Stimulated activated naive CD8-positive, alpha-beta T cell treated with anti-CD3 and anti-CD28 coated beads, Interleukin-15, amount 100 ng/mL, for 72 hours (primary cell): ENCODE data around the gene FRY.

ENCODE experiments used
- ATAC-seq: fragments of 150-1000 bp; cut with Tn5 transposase; 2 replicates; pipeline ENCODE4 v1.10.0; 2021; ENCODE audit warnings: mild to moderate bottlenecking, moderate library complexity
- DNase-seq, 2 donors: peaks; one replicate each; pipeline ENCODE4 v3.0.0; 2021 to 2022
- H3K27ac Mint-ChIP-seq, 2 donors: one replicate each; pipeline ENCODE4 v1.8.0; 2022; ENCODE audit warnings: mild to moderate bottlenecking in 2 of 2, mixed read lengths in 2 of 2, moderate library complexity in 2 of 2
- H3K27me3 Mint-ChIP-seq: one replicate; pipeline ENCODE4 v1.8.0; 2022; ENCODE audit warnings: mixed read lengths
- H3K4me1 Mint-ChIP-seq: one replicate; pipeline ENCODE4 v1.8.0; 2022; ENCODE audit warnings: mild to moderate bottlenecking, mixed read lengths
- H3K4me3 Mint-ChIP-seq, 2 donors: one replicate each; pipeline ENCODE4 v1.8.0; 2022; ENCODE audit warnings: mild to moderate bottlenecking in 2 of 2, mixed read lengths in 2 of 2, moderate library complexity in 1 of 2
- H3K9me3 Mint-ChIP-seq, 2 donors: one replicate each; pipeline ENCODE4 v1.8.0; 2022; ENCODE audit warnings: mixed read lengths in 2 of 2

The FRY gene

GRCh38 chr13:32140109-32140508, 108.5 kb downstream of the FRY start:
- H3K27me3 Mint-ChIP-seq = no peaks in the 10 kb centered on the region
- H3K27ac Mint-ChIP-seq = no peak overlapping the region
- H3K4me3 Mint-ChIP-seq = no peak overlapping the region
- ATAC-seq = no peak
- H3K9me3 Mint-ChIP-seq = no peaks in the 10 kb centered on the region
- no peaks in the 10 kb centered on the region for H3K4me1 Mint-ChIP-seq
- DNase-seq = no peak

GRCh38 chr13:32141462-32141861, 109.9 kb downstream of the FRY start:
- Mint-ChIP-seq H3K9me3 (no peaks in the 10 kb centered on the region), H3K27me3 (no peaks in the 10 kb centered on the region), H3K4me1 (no peaks in the 10 kb centered on the region), H3K4me3 (no peak overlapping the region), H3K27ac (no peak overlapping the region)
- ATAC-seq = no peak
- no peak for DNase-seq

- Mint-ChIP-seq H3K4me1 (no peaks in the 10 kb centered on the region), H3K27ac (no peak overlapping the region), H3K4me3 (no peak overlapping the region), H3K9me3 (no peaks in the 10 kb centered on the region), H3K27me3 (no peaks in the 10 kb centered on the region)
- DNase-seq (no peak), ATAC-seq (no peak)
These were observed 110.5 kb downstream of the FRY start for GRCh38 chr13:32142115-32142514.

- ATAC-seq (no peak), DNase-seq (no peak)
- H3K9me3 Mint-ChIP-seq = no peaks in the 10 kb centered on the region
- no peak overlapping the region for H3K4me3 Mint-ChIP-seq
- peak overlapping the region; percentile 8 to 20 for H3K27ac Mint-ChIP-seq
- no peaks in the 10 kb centered on the region for H3K27me3 Mint-ChIP-seq
- no peaks in the 10 kb centered on the region for H3K4me1 Mint-ChIP-seq
These were observed 111.4 kb downstream of the FRY start for GRCh38 chr13:32142956-32143375.

GRCh38 chr13:32147193-32147592, 115.6 kb downstream of the FRY start:
- Mint-ChIP-seq H3K27me3 (no peaks in the 10 kb centered on the region), H3K4me1 (no peaks in the 10 kb centered on the region), H3K27ac (no peak overlapping the region), H3K9me3 (no peaks in the 10 kb centered on the region), H3K4me3 (no peak overlapping the region)
- ATAC-seq (no peak), DNase-seq (no peak)

- Mint-ChIP-seq H3K4me1 (no peaks in the 10 kb centered on the region), H3K27ac (no peak overlapping the region), H3K27me3 (no peaks in the 10 kb centered on the region), H3K9me3 (no peaks in the 10 kb centered on the region), H3K4me3 (no peak overlapping the region)
- no peak for DNase-seq
- no peak for ATAC-seq
These were observed 116.4 kb downstream of the FRY start for GRCh38 chr13:32147976-32148375.

GRCh38 chr13:32150239-32150638, 118.7 kb downstream of the FRY start:
- Mint-ChIP-seq H3K27me3 (no peaks in the 10 kb centered on the region), H3K9me3 (no peaks in the 10 kb centered on the region), H3K4me1 (no peaks in the 10 kb centered on the region), H3K4me3 (no peak overlapping the region), H3K27ac (no peak overlapping the region)
- DNase-seq = no peak
- no peak for ATAC-seq

- Mint-ChIP-seq H3K27ac (no peak overlapping the region), H3K27me3 (no peaks in the 10 kb centered on the region), H3K4me3 (no peak overlapping the region), H3K4me1 (no peaks in the 10 kb centered on the region), H3K9me3 (no peaks in the 10 kb centered on the region)
- DNase-seq (no peak), ATAC-seq (no peak)
These were observed 119.2 kb downstream of the FRY start for GRCh38 chr13:32150794-32151193.

GRCh38 chr13:32151240-32151639, 119.7 kb downstream of the FRY start:
- DNase-seq (no peak), ATAC-seq (no peak)
- Mint-ChIP-seq H3K27ac (no peak overlapping the region), H3K9me3 (no peaks in the 10 kb centered on the region), H3K4me1 (no peaks in the 10 kb centered on the region), H3K4me3 (no peak overlapping the region), H3K27me3 (no peaks in the 10 kb centered on the region)

- Mint-ChIP-seq H3K9me3 (no peaks in the 10 kb centered on the region), H3K4me3 (no peak overlapping the region), H3K4me1 (no peaks in the 10 kb centered on the region), H3K27me3 (no peaks in the 10 kb centered on the region), H3K27ac (no peak overlapping the region)
- DNase-seq (no peak), ATAC-seq (no peak)
These were observed 121.5 kb downstream of the FRY start for GRCh38 chr13:32153056-32153455.

- Mint-ChIP-seq H3K4me3 (no peak overlapping the region), H3K27ac (no peak overlapping the region), H3K27me3 (no peaks in the 10 kb centered on the region), H3K4me1 (no peaks in the 10 kb centered on the region), H3K9me3 (no peaks in the 10 kb centered on the region)
- ATAC-seq (no peak), DNase-seq (no peak)
These were observed 127.7 kb downstream of the FRY start for GRCh38 chr13:32159137-32159869.

GRCh38 chr13:32162395-32163005, 130.9 kb downstream of the FRY start:
- no peak overlapping the region for H3K4me3 Mint-ChIP-seq
- H3K9me3 Mint-ChIP-seq = no peaks in the 10 kb centered on the region
- no peaks in the 10 kb centered on the region for H3K4me1 Mint-ChIP-seq
- DNase-seq (no peak), ATAC-seq (no peak)
- no peak overlapping the region for H3K27ac Mint-ChIP-seq
- no peaks in the 10 kb centered on the region for H3K27me3 Mint-ChIP-seq

GRCh38 chr13:32164622-32165268, 133.2 kb downstream of the FRY start:
- no peaks in the 10 kb centered on the region for H3K9me3 Mint-ChIP-seq

GRCh38 chr13:32165796-32166195, 134.2 kb downstream of the FRY start:
- H3K27ac Mint-ChIP-seq = no peak overlapping the region
- H3K9me3 Mint-ChIP-seq = no peaks in the 10 kb centered on the region
- DNase-seq (no peak), ATAC-seq (no peak)
- no peaks in the 10 kb centered on the region for H3K27me3 Mint-ChIP-seq
- no peak overlapping the region for H3K4me3 Mint-ChIP-seq
- no peaks in the 10 kb centered on the region for H3K4me1 Mint-ChIP-seq

More at GRCh38 chr13:32164622-32165268, 133.2 kb downstream of the FRY start:
- no peaks in the 10 kb centered on the region for H3K4me1 Mint-ChIP-seq
- H3K4me3 Mint-ChIP-seq = no peak overlapping the region
- peak; percentile 80 for ATAC-seq
- H3K27me3 Mint-ChIP-seq = no peaks in the 10 kb centered on the region
- peak overlapping the region in 1 of 2 donors; percentile 46 for H3K27ac Mint-ChIP-seq
- peak; percentile 16 to 26 for DNase-seq

- Mint-ChIP-seq H3K27me3 (no peaks in the 10 kb centered on the region), H3K4me3 (no peak overlapping the region)
- ATAC-seq = no peak
These were observed 136.6 kb downstream of the FRY start for GRCh38 chr13:32168131-32168530.

GRCh38 chr13:32170841-32171240, 139.3 kb downstream of the FRY start:
- Mint-ChIP-seq H3K27me3 (no peaks in the 10 kb centered on the region), H3K4me1 (no peaks in the 10 kb centered on the region), H3K9me3 (no peaks in the 10 kb centered on the region), H3K4me3 (no peak overlapping the region), H3K27ac (no peak overlapping the region)
- ATAC-seq (no peak), DNase-seq (no peak)

More at GRCh38 chr13:32168131-32168530, 136.6 kb downstream of the FRY start:
- peak overlapping the region in 1 of 2 donors; percentile 27 for H3K27ac Mint-ChIP-seq
- H3K4me1 Mint-ChIP-seq = no peaks in the 10 kb centered on the region
- no peak for DNase-seq
- no peaks in the 10 kb centered on the region for H3K9me3 Mint-ChIP-seq
